GM10248 (cell line): ENCODE data around the gene SLC2A6.

Source experiments
- CTCF ChIA-PET: fragments of 300-600 bp; sonication (Branson Sonifier 250); formaldehyde crosslinking; extraction: SDS; loops from one replicate; lab custom pipeline; 2021; ENCODE audit warnings: antibody characterized with exemption; lab: Yijun Ruan, JAX
- POLR2A ChIA-PET: fragments of 350-650 bp; sonication (Branson Sonifier 250); formaldehyde crosslinking; extraction: SDS; loops from one replicate; lab custom pipeline; 2020; ENCODE audit warnings: antibody characterized with exemption; lab: Yijun Ruan, JAX
- DNase-seq: peaks from one replicate; pipeline ENCODE4 v3.0.0; 2012; ENCODE audit errors: extremely low spot score
- CTCF ChIP-seq: IDR thresholded peaks from 2 replicates; pipeline ENCODE4 v1.5.1; 2012; ENCODE audit warnings: mild to moderate bottlenecking, low read depth; ENCODE audit errors: extremely low read depth, missing control alignments, control extremely low read depth

SLC2A6 gene

GRCh38 chr9:133425049-133425632 is 53.8 kb downstream of the SLC2A6 start:
- CTCF ChIA-PET = interaction anchor here (1.0 kb wide), 1 partner anchor 34 kb away, joined by 3 read pairs; no protein-coding TSS in a partner anchor
- TF ChIP-seq CTCF = no peak
- DNase-seq = no peak

DNA sequence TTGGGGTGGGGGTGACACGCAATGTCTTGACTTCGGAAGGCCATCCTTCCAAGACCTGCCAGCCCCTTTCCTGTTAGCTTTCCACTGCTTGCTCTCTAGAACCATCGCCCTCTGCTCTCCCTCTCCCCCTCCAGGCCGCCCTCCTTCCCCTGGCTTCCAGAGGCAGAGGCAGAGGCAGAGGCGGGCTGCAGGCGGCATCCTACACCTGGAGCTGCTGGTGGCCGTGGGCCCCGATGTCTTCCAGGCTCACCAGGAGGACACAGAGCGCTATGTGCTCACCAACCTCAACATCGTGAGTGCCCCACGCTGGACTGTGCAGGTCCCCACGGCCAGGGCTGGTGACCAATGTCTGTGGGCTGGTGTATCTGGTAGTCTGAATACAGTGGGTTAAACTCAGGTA is 54.7 kb downstream of the SLC2A6 start:
- ChIA-PET CTCF (no interaction called here), POLR2A (no interaction called here)
- no peak for TF ChIP-seq CTCF
- DNase-seq = no peak

More at GRCh38 chr9:133425049-133425632, 53.8 kb downstream of the SLC2A6 start:
- POLR2A ChIA-PET = no interaction called here

- DNase-seq = no peak
- ChIA-PET CTCF (interaction anchor here (0.8 to 1.5 kb wide), 3 partner anchors 11 to 401 kb away, joined by 3 to 4 read pairs (median 3); no protein-coding TSS in a partner anchor), POLR2A (no interaction called here)
- no peak for TF ChIP-seq CTCF
Measured at GRCh38 chr9:133423216-133423615, 55.7 kb downstream of the SLC2A6 start.

- POLR2A ChIA-PET = no interaction called here
- TF ChIP-seq CTCF = peak; percentile 15
- DNase-seq = peak; percentile 74
- CTCF ChIA-PET = interaction anchor here (0.8 to 1.8 kb wide), 5 partner anchors 15 to 65 kb away, joined by 3 to 5 read pairs (median 3); partner anchors contain the start of gene SLC2A6
Measured at GRCh38 chr9:133421615-133422542, 57.0 kb downstream of the SLC2A6 start, which contains the start of gene ADAMTS13. Gene ADAMTS13 (plus strand): TSS chr9:133422367. CDS start chr9:133422444, 77 bp downstream.
